Upper lobe of left lung (tissue), 6 donors: ENCODE results near the gene GRAMD4. TPM values are rescaled to one million over a fixed set of nuclear protein-coding genes. Genes with fewer than 3 reads are reported as not detected.

Experiments used
- ATAC-seq, 2 donors: fragments of 200-7000 bp; cut with Tn5 transposase; one replicate each; pipeline ENCODE4 v1.9.1; 2022; ENCODE audit warnings: mild to moderate bottlenecking in 2 of 2, moderate library complexity in 2 of 2; ENCODE audit not compliant: low FRiP score in 2 of 2
- DNase-seq, 2 donors: peaks; one replicate each; pipeline ENCODE4 v3.0.0-alpha.2; 2019 to 2020
- H3K27ac ChIP-seq, 4 donors: fragments of 200-600 bp; sonication (generic); one replicate each; pipeline ENCODE4 v1.5.1; 2016 to 2019
- H3K27me3 ChIP-seq, 4 donors: fragments of 200-600 bp; sonication (generic); one replicate each; pipeline ENCODE4 v1.5.1; 2017 to 2019
- H3K36me3 ChIP-seq, 4 donors: fragments of 200-600 bp; sonication (generic); one replicate each; pipeline ENCODE4 v1.5.1; 2016 to 2019
- H3K4me1 ChIP-seq, 4 donors: fragments of 200-600 bp; sonication (generic); one replicate each; pipeline ENCODE4 v1.5.1; 2018 to 2019
- H3K4me3 ChIP-seq, 4 donors: fragments of 200-600 bp; sonication (generic); one replicate each; pipeline ENCODE4 v1.5.1; 2017 to 2019; ENCODE audit warnings: mild to moderate bottlenecking in 2 of 4, moderate library complexity in 1 of 4
- H3K9me3 ChIP-seq, 4 donors: fragments of 200-600 bp; sonication (generic); one replicate each; pipeline ENCODE4 v1.5.1; 2018 to 2019
- EP300 ChIP-seq, 4 donors: sonication (generic); formaldehyde crosslinking; IDR thresholded peaks; one replicate each; pipeline ENCODE4 v1.5.1; 2017; ENCODE audit warnings: antibody characterized with exemption in 4 of 4, control low read depth in 2 of 4
- POLR2A ChIP-seq, 4 donors: fragments of 450-650 bp; IDR thresholded peaks; one replicate each; pipeline ENCODE4 v1.5.1; 2016 to 2017; ENCODE audit warnings: antibody characterized with exemption in 4 of 4, mild to moderate bottlenecking in 2 of 4
- POLR2AphosphoS5 ChIP-seq, 2 donors: sonication (generic); formaldehyde crosslinking; IDR thresholded peaks; one replicate each; pipeline ENCODE4 v1.5.1; 2017; ENCODE audit warnings: antibody characterized with exemption in 2 of 2
- WGBS, 2 donors: methylation state at CpG; one replicate each; pipeline ENCODE4 v1.1.5; 2017 to 2018; 5-methylcytosine and 5-hydroxymethylcytosine counted together
- total RNA-seq, 6 donors: library from RNA; depleted of rRNA in 4 of 6; stranded (reverse); fragments of >200 nt in 4 of 6; gene quantifications; one replicate each; pipeline versions ENCODE4 v1.1.0 to v1.2.1, GENCODE V29; 2016 to 2021
- TF ChIP-seq, protein P1 (sequence below), 6 experiments: fragments of 450-650 bp in 4 of 6; fragments of 200-600 bp in 2 of 6; sonication (generic) in 2 of 6; IDR thresholded peaks; one replicate each; pipeline ENCODE4 v1.5.1; 2016 to 2019; ENCODE audit warnings: antibody characterized with exemption in 6 of 6
- donor health status: DM: no; HTN: no; CAD: no; lungs with moderate emphysema.
- donor health status: DM: no; HTN: yes; CAD: no; lungs with severe emphysema.

Gene GRAMD4
- total RNA-seq, 6 donors from 2014 or later = 59.8 to 302 (median 104) TPM

DNA sequence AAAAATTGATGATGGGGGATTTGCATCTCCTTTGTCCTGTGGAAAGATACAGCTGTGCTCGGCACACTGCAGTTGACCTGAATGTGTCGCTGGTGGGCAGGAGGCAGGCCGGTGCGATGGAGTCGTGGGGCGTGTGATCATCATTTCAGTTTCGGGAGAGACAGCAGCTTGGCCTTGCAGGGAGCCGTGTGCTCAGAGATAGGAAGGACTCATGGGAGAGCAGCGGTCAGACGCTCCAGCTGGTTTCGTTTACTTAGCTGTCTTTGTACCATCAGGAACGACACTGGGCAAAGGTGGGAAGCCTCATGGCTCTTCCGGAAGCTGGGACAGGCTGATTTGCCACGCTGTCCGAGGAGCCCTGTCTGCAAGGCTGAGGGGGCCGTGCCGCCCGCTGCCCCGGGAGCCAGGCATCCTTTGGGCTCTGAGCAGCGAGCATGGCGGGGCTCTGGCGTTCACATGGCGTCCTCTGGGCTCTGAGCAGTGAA lies 32.7 kb downstream of the GRAMD4 start:
- H3K36me3 ChIP-seq = no peaks in the 10 kb centered on the region
- 78 to 85% methylated on average over 19 to 22 of the region's 23 CpGs for WGBS, 2 donors
- TF ChIP-seq POLR2AphosphoS5 (IDR thresholded peaks at IDR 0.05) = no peak
- TF ChIP-seq, protein P1, sequence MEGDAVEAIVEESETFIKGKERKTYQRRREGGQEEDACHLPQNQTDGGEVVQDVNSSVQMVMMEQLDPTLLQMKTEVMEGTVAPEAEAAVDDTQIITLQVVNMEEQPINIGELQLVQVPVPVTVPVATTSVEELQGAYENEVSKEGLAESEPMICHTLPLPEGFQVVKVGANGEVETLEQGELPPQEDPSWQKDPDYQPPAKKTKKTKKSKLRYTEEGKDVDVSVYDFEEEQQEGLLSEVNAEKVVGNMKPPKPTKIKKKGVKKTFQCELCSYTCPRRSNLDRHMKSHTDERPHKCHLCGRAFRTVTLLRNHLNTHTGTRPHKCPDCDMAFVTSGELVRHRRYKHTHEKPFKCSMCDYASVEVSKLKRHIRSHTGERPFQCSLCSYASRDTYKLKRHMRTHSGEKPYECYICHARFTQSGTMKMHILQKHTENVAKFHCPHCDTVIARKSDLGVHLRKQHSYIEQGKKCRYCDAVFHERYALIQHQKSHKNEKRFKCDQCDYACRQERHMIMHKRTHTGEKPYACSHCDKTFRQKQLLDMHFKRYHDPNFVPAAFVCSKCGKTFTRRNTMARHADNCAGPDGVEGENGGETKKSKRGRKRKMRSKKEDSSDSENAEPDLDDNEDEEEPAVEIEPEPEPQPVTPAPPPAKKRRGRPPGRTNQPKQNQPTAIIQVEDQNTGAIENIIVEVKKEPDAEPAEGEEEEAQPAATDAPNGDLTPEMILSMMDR (IDR thresholded peaks at IDR 0.05) = no peak
- ATAC-seq (peak in 1 of 2 donors; percentile 37), DNase-seq (peak in 1 of 2 donors; percentile 69)
- H3K4me3 ChIP-seq = no peak overlapping the region
- H3K27me3 ChIP-seq = no peaks in the 10 kb centered on the region
- H3K4me1 ChIP-seq = peaks cover 12 to 34% (median 24%) of the 10 kb centered on the region in 4 donors
- H3K9me3 ChIP-seq = no peaks in the 10 kb centered on the region
- H3K27ac ChIP-seq = no peak overlapping the region

DNA sequence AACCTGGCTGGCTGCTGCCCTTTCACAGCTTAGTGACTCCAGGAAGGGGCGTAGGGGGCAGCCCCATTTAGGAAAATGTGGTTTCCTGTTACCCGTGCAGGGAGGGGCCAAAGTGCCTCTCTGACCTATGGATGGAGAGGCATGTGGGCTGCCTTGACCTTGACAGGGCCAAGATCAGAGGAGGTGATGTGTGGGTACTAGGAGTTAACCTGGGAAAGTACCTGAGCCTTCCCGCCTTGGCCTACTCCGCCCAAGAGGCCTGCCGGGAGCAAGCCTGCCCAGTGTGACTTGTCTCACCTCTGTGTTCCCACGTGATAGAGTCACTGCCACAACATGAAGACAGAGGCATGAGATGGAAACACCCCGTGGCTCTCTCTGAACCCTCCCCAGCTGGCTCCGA lies 33.4 kb downstream of the GRAMD4 start:
- no peak for DNase-seq
- peaks cover 0 to 5% (median 0%) of the 10 kb centered on the region in 4 donors for H3K36me3 ChIP-seq
- H3K4me3 ChIP-seq = no peak overlapping the region
- peaks cover 12 to 34% (median 24%) of the 10 kb centered on the region in 4 donors for H3K4me1 ChIP-seq
- WGBS, 2 donors = 81% methylated on average over 6 of the region's 8 CpGs; no CpG with 5 or more reads in 1 of the 2 donors
- H3K9me3 ChIP-seq = no peaks in the 10 kb centered on the region
- H3K27ac ChIP-seq = no peak overlapping the region
- ATAC-seq = no peak
- no peak for TF ChIP-seq POLR2AphosphoS5 (IDR thresholded peaks at IDR 0.05)
- no peak for TF ChIP-seq EP300 (IDR thresholded peaks at IDR 0.05)
- TF ChIP-seq, protein P1 (IDR thresholded peaks at IDR 0.05) = no peak
- TF ChIP-seq POLR2A (IDR thresholded peaks at IDR 0.05) = no peak
- H3K27me3 ChIP-seq = no peaks in the 10 kb centered on the region

DNA sequence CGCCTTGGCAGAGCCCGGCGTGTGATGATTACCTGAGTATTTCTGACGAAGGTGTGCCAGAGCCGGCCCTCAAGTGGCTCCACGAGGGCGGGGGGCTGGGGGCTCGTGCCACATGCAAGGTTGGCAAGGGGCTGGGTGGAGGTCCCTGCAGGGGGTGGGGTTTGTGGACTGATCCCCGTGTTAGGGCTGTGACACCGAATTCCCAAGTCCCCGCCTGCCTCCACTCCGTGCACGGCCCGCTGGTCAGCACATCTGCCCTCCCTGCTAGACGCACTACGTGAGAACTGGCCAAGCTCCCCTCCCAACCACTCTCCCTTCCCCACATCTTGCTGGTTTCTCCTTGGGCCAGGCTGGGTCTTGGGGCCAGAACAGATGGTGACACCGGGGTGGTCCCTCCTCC lies 34.2 kb downstream of the GRAMD4 start:
- ATAC-seq = no peak
- H3K27ac ChIP-seq = no peak overlapping the region
- TF ChIP-seq POLR2A (IDR thresholded peaks at IDR 0.05) (no peak), EP300 (IDR thresholded peaks at IDR 0.05) (no peak), POLR2AphosphoS5 (IDR thresholded peaks at IDR 0.05) (no peak)
- TF ChIP-seq, protein P1 (IDR thresholded peaks at IDR 0.05) = no peak
- no peak overlapping the region for H3K4me3 ChIP-seq
- peaks cover 0 to 9% (median 1%) of the 10 kb centered on the region in 4 donors for H3K36me3 ChIP-seq
- H3K27me3 ChIP-seq = no peaks in the 10 kb centered on the region
- H3K9me3 ChIP-seq = no peaks in the 10 kb centered on the region
- peak in 1 of 2 donors; percentile 70 for DNase-seq
- 90 to 97% methylated on average over 6 to 17 of the region's 17 CpGs for WGBS, 2 donors
- peaks cover 6 to 28% (median 18%) of the 10 kb centered on the region in 4 donors for H3K4me1 ChIP-seq

DNA sequence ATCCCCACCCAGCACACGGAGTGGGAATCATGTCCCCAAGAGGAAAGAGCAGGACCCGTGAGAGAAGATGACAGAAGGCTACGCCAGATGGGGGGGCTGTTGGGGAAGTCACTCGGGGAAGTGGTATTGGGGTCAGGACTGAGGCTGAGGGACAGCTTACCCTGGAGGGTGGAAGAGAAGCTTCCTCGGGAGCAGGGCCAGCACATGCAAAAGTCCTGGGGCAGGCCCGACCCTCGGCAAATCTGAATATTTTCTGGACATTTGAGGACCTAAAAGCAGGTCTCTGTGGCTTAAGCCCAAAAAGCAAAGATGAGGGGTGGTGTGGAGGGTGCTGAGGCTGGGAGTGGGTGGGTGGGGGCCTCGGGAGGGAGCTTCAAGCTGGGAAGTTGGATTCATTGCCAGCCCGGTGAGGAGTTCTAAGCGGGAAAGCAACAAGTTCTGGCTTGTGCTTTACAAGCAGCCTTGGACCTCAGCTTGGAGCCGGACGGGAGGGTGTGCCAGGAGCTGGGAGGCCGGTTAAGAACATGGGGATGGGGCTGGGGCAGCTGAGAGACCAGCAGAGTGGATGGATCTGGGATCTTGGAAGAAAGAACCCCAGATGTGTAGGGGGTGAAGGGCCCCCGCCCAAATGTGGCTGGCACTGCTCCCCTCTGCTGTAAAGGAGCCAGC lies 34.9 kb downstream of the GRAMD4 start:
- TF ChIP-seq EP300 (IDR thresholded peaks at IDR 0.05) (no peak), POLR2A (IDR thresholded peaks at IDR 0.05) (no peak), POLR2AphosphoS5 (IDR thresholded peaks at IDR 0.05) (no peak)
- TF ChIP-seq, protein P1 (IDR thresholded peaks at IDR 0.05) = no peak
- Histone ChIP-seq H3K36me3 (peaks cover 0 to 9% (median 1%) of the 10 kb centered on the region in 4 donors), H3K9me3 (no peaks in the 10 kb centered on the region), H3K4me3 (no peak overlapping the region), H3K27me3 (no peaks in the 10 kb centered on the region), H3K27ac (no peak overlapping the region), H3K4me1 (peaks cover under 1 to 24% (median 11%) of the 10 kb centered on the region in 4 donors)
- WGBS, 2 donors = 84 to 89% methylated on average over 14 of the region's 14 CpGs
- ATAC-seq = no peak
- no peak for DNase-seq
